Fibroblast of skin of right quadriceps (primary cell): ENCODE data around the gene ACVRL1.

Source experiments
- DNase-seq: peaks from one replicate; pipeline ENCODE4 v3.0.0-alpha.2; 2013

The ACVRL1 gene

DNA sequence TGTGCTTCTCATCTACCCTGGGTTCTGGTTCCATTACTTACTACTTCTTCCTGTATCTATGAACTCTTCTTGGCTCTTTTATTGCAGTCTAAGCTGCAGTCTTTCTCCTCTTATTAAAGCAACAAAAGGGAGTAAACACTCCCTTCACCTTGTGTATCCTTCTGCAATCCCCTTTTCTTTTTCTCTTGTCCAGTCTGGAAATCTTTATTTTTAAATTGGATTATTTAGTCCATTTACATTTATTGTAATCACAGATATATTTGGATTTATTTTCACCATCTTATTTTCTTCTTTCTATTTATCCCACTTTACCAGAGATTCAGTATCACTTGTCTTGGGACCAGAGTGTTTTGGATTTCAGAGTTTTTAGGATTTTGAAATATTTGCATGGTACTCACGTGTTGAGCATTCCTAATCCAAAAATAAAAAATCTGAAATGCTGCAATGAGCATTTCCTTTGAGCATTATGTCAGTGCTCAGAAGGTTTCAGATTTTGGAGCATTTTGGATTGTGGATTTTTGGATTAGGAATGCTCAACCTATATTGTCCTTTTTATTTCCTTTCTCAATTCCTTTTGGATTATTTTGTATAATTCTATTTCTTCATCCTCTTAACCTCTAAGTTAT, 37.4 kb downstream of the ACVRL1 start:
- no peak for DNase-seq

GRCh38 chr12:51947246-51947996, 40.1 kb downstream of the ACVRL1 start:
- no peak for DNase-seq

- no peak for DNase-seq
Observed at GRCh38 chr12:51948066-51948465, 40.8 kb downstream of the ACVRL1 start.

GRCh38 chr12:51949342-51950030, 42.2 kb downstream of the ACVRL1 start:
- DNase-seq, result peak; percentile 69

DNA sequence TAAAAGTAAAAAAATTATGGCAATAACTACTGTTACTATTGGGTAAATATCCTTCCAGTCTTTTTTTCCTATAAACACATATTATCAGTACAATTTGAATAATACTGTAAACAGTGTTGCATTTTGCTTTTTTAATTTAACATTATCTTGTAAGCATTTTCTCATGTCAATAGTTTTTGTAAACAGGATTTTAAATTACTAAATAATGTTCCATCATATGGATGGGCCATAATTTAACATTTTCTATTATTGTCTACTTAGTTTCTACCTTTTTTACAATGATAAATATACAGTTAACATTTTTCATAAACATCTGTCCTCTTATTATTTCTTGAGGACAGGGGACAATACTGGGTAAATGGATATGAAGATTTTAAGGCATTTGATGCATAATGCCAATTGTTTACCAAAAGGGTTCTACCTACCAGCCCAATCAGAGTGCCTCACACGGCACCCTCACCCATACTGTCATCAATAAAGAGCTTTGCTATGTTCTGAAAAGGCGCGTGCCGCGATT, 43.4 kb downstream of the ACVRL1 start:
- DNase-seq, result no peak

- DNase-seq, result peak; percentile 89
Observed at GRCh38 chr12:51951199-51951842, 44.0 kb downstream of the ACVRL1 start, which contains the start of gene ACVR1B. ACVR1B (plus strand) TSS chr12:51951699; CDS start chr12:51951744, 45 bp downstream.

DNA sequence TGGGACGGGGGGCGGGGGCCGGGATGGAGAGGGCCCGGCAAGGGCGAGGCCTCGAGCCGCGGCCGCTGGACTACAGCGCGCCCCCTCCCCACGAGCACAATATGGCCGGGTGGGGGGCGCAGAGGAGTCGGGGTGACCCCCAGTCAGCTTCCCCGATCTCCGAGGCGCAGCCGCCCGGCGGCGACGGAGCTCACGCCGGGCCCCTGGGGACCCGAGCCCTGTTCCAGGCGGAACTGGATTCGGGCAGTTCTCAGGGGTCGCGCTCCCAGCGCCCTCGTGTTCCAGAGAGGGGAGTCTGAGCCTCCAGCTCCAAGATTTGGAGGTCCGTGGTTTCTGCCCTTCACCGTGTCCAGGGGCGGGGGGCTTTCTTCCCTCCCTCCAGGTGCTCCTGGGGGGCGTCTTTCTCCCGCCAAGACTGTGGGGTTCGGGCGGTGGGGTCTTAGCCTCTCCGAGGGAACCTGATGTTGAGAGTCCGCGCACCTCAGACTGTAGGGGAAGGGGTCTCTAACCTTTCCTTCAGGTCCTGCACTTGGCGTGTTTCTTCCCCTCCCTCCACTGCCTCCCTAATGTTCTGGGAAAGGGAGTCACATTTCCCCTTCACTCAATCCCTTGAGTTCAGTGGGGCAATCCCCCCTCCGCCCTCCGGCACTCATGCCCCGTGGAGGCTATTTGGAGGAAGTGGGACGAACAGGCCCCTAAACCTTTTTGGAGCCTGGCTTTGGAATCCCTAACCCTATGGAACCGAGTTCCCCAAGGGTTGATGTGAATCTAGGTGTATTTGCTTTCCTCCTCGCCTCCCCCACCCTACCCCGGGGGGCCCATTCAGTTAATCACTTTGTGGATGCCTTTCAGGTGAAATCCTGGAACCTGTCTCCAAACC, 44.8 kb downstream of the ACVRL1 start:
- no peak for DNase-seq

- no peak for DNase-seq
Observed at GRCh38 chr12:51953089-51953488, 45.8 kb downstream of the ACVRL1 start.

GRCh38 chr12:51953864-51954263, 46.6 kb downstream of the ACVRL1 start:
- DNase-seq, result no peak

DNA sequence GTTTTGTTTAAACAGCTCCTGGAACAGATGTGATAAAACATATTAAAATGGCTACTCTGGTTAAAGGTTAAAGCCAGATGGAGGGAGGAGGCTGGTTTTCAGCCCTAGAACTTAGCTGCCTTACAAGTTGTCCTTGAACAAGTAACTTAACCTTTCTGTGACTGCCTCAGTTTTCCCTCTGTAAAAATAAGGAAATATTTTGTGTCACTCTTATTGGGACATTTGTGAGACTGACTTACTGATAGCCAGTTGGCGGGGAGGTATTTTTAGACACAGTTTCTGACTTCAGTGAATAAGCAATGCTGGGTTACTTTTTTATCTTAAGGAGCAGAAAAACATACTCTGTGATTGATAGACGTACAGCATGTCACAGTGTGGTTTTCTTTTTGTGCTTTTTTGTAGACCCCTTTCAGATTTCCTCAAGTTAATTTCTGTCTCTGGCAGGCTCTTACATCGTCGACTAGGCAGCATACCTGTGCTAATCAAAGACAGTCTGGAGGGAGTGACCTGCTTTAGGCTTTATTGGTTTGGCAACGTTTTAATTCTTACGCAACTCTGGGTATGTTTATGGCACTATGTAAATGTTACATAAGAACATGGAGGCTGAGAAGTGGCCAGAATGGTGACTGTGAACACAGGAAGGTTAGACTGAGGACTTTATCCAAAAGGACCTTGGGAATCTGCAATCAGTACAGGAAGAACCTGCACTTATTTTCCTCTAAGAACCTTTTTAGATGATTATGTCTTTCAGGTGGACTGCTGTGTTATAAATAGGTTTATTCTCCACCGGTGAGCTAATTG, 47.5 kb downstream of the ACVRL1 start:
- peak; percentile 37 for DNase-seq

- no peak for DNase-seq
Observed at GRCh38 chr12:51955702-51956101, 48.4 kb downstream of the ACVRL1 start.

DNA sequence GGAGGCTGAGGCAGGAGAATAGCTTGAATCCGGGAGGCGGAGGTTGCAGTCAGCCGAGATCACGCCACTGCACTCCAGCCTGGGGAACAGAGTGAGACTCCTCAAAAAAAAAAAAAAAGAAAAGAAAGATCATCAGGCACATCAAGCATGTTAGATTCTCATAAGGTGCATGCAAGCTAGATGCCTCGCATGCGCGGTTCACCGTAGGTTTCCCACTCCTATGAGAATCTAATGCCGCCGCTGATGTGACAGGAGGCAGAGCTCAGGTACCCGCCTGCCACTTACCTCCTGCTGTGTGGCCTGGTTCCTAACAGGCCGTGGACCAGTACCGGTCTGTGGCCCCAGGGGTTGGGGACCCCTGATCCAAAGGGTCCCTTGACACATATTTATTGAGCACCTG, 51.2 kb downstream of the ACVRL1 start:
- DNase-seq, result no peak

DNA sequence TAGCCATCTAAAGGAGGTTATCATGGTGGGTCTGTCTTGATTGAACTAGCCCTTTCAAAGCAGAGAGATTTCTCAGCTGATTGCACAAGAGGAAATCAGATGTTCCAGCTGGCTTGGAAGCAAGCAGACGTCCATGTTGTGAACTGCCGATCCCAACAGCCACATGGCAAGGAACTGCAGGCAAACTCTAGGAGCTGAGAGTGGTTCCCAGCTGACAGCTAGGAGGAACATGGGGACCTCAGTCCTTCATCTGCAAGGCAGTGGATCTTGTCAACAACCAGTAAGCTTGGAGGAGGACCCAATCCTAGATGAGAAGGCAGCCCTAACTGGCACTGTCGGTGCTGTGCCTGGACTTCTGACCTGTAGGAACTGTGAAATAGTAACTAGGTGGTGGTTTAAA, 51.9 kb downstream of the ACVRL1 start:
- no peak for DNase-seq

DNA sequence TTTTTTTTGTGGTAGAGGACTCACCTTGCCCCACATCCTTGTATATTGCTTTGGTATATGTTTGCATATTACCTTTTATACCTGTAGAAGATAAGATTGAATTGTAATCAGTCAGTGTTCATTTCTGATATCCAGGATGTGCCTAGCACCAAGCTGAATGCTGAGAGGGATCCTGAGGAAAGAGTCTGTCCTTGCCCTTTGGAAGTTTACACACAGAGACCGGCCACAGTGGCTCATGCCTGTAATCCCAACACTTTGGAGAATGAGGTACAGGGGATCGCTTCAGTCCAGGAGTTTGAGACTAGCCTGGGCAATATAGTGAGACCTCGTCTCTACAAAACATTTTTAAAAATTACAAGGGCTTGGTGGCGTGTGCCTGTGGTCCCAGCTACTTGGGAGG, 52.6 kb downstream of the ACVRL1 start:
- DNase-seq, result no peak

DNA sequence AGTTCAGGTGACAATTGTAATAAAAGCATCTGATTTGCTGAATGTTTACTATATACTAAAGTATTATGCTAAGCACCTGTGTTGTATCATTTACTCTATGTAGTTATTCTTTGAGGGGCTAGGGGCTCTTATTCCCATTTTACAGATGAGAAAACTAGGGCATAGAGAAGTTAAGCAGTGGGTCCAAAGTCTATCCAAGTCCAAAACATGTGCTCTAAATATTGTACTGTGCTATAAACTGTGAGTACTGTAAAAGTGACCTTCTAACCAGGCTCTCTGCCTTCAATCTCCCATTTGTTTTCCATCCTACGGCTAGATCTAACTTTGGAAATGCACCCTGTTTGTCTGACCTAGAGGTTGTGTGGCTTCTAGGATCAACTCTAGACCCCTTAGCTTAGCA, 53.2 kb downstream of the ACVRL1 start:
- no peak for DNase-seq

DNA sequence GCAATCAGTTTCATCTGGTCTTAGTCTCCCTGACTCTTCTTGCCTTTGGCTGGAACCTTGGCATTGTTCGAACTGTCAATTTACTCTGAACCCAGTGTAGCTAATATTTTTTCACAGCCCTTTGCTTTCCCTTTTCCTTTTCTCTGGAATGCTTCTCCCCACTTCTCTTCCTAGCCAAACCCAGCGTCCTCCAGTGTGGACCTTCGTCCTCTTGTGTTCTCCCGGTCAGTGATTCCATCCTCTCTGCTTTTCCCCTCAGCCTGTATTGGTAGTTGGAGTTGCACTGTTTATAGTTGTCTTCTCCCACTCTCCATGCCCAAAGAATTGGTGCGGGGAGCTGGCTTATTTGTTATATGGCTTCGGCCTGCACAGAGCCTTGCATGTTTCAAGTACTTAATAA, 53.6 kb downstream of the ACVRL1 start:
- no peak for DNase-seq

GRCh38 chr12:51961834-51962233, 54.5 kb downstream of the ACVRL1 start:
- no peak for DNase-seq

DNA sequence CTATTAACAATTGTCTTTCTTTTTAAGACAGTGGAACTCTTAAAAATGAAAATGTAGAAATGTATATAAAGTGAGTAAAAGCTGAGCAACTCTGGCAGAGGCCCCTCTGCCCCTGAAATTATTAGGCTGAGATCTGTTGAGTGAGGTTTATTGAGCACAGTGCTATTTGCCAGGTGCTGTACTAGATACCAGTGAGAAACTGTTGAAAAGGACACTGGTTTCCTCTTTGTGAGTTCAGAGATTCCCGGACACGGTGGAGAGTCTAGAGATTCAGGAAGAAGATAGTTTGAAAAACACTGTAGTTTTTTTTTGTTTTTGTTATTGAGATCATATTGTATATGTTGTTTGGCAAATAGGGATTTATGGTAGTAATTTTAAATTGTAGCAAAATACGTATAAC, 55.4 kb downstream of the ACVRL1 start:
- DNase-seq, result no peak

DNA sequence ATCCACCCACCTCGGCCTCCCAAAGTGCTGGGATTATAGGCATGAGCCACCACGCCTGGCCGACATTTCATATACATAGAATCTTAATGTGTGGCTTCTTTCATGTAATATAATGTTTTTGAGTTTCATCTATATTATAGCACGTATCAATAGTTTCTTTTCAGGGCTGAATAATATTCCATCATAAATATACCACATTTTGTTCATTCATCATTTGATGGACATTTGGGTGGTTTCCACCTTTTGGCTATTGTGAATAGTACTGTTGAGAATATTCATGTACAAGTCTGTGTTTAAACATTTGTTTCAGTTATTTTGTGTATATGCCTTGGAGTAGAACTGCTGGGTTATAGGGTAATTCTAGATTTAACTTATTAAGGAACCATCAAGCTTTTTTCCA, 56.2 kb downstream of the ACVRL1 start:
- DNase-seq, result no peak

- DNase-seq, result no peak
Observed at GRCh38 chr12:51969643-51970042, 62.3 kb downstream of the ACVRL1 start.

DNA sequence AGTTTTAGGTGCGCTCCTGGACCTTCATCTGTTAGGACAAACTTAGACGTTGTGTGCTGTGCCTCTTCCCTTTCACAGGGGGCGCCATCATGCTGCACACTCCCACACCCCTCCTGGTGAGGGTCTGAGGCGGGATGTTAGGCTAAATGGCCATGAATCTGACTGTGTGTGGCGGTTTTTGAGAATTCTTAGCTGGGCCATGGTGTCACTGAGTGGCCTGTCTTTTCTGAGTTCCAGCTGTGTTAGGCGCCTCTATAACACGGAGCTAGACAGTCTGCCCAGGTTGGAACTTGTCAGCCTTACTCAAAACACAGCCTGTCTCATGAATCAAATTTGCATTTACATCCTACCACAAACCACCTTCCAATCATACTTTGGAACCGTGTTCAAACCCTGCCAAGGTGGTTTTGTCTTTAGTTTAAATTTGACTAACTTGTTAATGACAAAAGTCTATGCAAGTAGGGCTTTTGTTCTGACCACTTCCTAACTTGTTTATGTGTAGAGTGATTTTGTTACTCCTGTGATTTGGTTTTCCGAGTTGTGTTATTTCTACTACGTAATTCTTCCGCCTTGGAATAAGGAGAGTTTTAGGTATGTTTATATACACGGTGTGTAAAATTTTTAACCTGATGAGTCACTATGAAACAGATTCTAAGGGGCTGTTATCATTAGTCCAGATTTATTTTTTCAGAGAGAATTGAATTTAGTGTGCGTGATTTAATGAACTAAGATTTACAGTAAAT, 63.8 kb downstream of the ACVRL1 start:
- peak; percentile 47 for DNase-seq
